Measurements from ENCODE around the gene ZNF524. TPM values are rescaled to one million over a fixed set of nuclear protein-coding genes. Genes with fewer than 3 reads are reported as not detected.
A peak's percentile ranks its signal among the peaks of the same experiment; 100 is the strongest.

ZNF524 gene
- polyA plus RNA-seq, 1 experiment, result 2.6 TPM

- no peak overlapping the region for H3K27ac ChIP-seq (ENCODE audit: low read depth, low read length)
- ChIA-PET CTCF (no interaction called here), POLR2A (no interaction called here)
- no peak overlapping the region for H3K4me3 ChIP-seq (ENCODE audit: low read depth, low read length)
- no peak for TF ChIP-seq CTCF (IDR thresholded peaks at IDR 0.05; ENCODE audit: low read depth, low read length)
- DNase-seq (ENCODE audit: low read depth, low spot score), result no peak
- H3K9me3 ChIP-seq (ENCODE audit: control insufficient read depth, insufficient read depth, low read length), result no peaks in the 10 kb centered on the region; the same call in 1 of the 2 replicates
- no peaks in the 10 kb centered on the region for H3K27me3 ChIP-seq (ENCODE audit: control insufficient read depth, insufficient read depth, low read length)
Observed at GRCh38 chr19:55578031-55578760, 21.9 kb upstream of the ZNF524 start.

- ChIA-PET CTCF (no interaction called here), POLR2A (no interaction called here)
- DNase-seq (ENCODE audit: low read depth, low spot score), result no peak
- Histone ChIP-seq H3K27ac (ENCODE audit: low read depth, low read length) (no peak overlapping the region), H3K27me3 (ENCODE audit: control insufficient read depth, insufficient read depth, low read length) (no peaks in the 10 kb centered on the region), H3K9me3 (ENCODE audit: control insufficient read depth, insufficient read depth, low read length) (no peaks in the 10 kb centered on the region; the same call in 1 of the 2 replicates), H3K4me3 (ENCODE audit: low read depth, low read length) (peak overlapping the region; percentile 96)
- no peak for TF ChIP-seq CTCF (IDR thresholded peaks at IDR 0.05; ENCODE audit: low read depth, low read length)
Observed at GRCh38 chr19:55578761-55579747, 21.0 kb upstream of the ZNF524 start.

GRCh38 chr19:55579766-55580621 lies 20.1 kb upstream of the ZNF524 start:
- Histone ChIP-seq H3K27ac (ENCODE audit: low read depth, low read length) (peak overlapping the region; percentile 73), H3K27me3 (ENCODE audit: control insufficient read depth, insufficient read depth, low read length) (no peaks in the 10 kb centered on the region), H3K4me3 (ENCODE audit: low read depth, low read length) (peak overlapping the region; percentile 96), H3K9me3 (ENCODE audit: control insufficient read depth, insufficient read depth, low read length) (no peaks in the 10 kb centered on the region; the same call in 1 of the 2 replicates)
- CTCF ChIA-PET, result interaction anchor here (0.9 kb wide), 1 partner anchor 76 kb away, joined by 4 read pairs; no protein-coding TSS in a partner anchor
- no peak for TF ChIP-seq CTCF (IDR thresholded peaks at IDR 0.05; ENCODE audit: low read depth, low read length)
- POLR2A ChIA-PET, result interaction anchor here (0.5 to 3.1 kb wide), 5 partner anchors 19 to 1644 kb away, joined by 3 to 10 read pairs (median 4); partner anchors contain the start of genes FIZ1, SSC5D and ZNF524
- DNase-seq (ENCODE audit: low read depth, low spot score), result no peak

- ChIA-PET POLR2A (interaction anchor here (0.5 to 3.1 kb wide), 5 partner anchors 19 to 1645 kb away, joined by 3 to 10 read pairs (median 4); partner anchors contain the start of genes FIZ1, SSC5D and ZNF524), CTCF (interaction anchor here (0.9 to 1.7 kb wide), 2 partner anchors 64 to 77 kb away, joined by 4 to 12 read pairs; no protein-coding TSS in a partner anchor)
- peak within 1 kb of the TSS; percentile 73 for H3K27ac ChIP-seq (ENCODE audit: low read depth, low read length)
- H3K4me3 ChIP-seq (ENCODE audit: low read depth, low read length), result peak within 1 kb of the TSS; percentile 96
- no peaks in the 10 kb centered on the region for H3K27me3 ChIP-seq (ENCODE audit: control insufficient read depth, insufficient read depth, low read length)
- no peak for TF ChIP-seq CTCF (IDR thresholded peaks at IDR 0.05; ENCODE audit: low read depth, low read length)
- DNase-seq (ENCODE audit: low read depth, low spot score), result peak; percentile 78
- no peaks in the 10 kb centered on the region; the same call in 1 of the 2 replicates for H3K9me3 ChIP-seq (ENCODE audit: control insufficient read depth, insufficient read depth, low read length)
Observed at GRCh38 chr19:55580628-55581144, 19.4 kb upstream of the ZNF524 start, which contains the start of gene ZNF579. Gene ZNF579, minus strand, starts transcription at chr19:55580848. Its CDS starts 1,209 bp downstream, at chr19:55579639.

All from AG04450 (cell line).